Body of pancreas (tissue), 4 donors: ENCODE measurements around the gene DHRS11.

Experiments used
- POLR2A ChIP-seq, 3 donors: fragments of 450-650 bp; IDR thresholded peaks; one replicate each; pipeline ENCODE4 v1.6.1; 2016; ENCODE audit warnings: antibody characterized with exemption in 3 of 3, mild to moderate bottlenecking in 2 of 3
- TF ChIP-seq, protein P1 (sequence below), 7 experiments: fragments of 450-650 bp in 4 of 7; fragments of 200-600 bp in 3 of 7; sonication (generic) in 3 of 7; IDR thresholded peaks; one replicate each; pipeline ENCODE4 v1.5.1; 2016 to 2019; ENCODE audit warnings: antibody characterized with exemption in 7 of 7

- TF ChIP-seq, protein P1, sequence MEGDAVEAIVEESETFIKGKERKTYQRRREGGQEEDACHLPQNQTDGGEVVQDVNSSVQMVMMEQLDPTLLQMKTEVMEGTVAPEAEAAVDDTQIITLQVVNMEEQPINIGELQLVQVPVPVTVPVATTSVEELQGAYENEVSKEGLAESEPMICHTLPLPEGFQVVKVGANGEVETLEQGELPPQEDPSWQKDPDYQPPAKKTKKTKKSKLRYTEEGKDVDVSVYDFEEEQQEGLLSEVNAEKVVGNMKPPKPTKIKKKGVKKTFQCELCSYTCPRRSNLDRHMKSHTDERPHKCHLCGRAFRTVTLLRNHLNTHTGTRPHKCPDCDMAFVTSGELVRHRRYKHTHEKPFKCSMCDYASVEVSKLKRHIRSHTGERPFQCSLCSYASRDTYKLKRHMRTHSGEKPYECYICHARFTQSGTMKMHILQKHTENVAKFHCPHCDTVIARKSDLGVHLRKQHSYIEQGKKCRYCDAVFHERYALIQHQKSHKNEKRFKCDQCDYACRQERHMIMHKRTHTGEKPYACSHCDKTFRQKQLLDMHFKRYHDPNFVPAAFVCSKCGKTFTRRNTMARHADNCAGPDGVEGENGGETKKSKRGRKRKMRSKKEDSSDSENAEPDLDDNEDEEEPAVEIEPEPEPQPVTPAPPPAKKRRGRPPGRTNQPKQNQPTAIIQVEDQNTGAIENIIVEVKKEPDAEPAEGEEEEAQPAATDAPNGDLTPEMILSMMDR (IDR thresholded peaks at IDR 0.05) = no peak
- TF ChIP-seq POLR2A (IDR thresholded peaks at IDR 0.05) = no peak
Observed at GRCh38 chr17:36600465-36600864, 8.8 kb downstream of the DHRS11 start.
